PFSK-1 (cell line): ENCODE measurements around the gene POU2F1.

Source experiments
- FOXP2 ChIP-seq: optimal IDR thresholded peaks from 2 replicates; pipeline ENCODE3; 2011; ENCODE audit warnings: borderline replicate concordance, control low read depth, inconsistent platforms; ENCODE audit not compliant: insufficient read depth; ENCODE audit errors: extremely low read length, extremely low read depth
- POLR2AphosphoS5 ChIP-seq: IDR thresholded peaks from 2 replicates; pipeline ENCODE4 v1.6.1; 2012; ENCODE audit warnings: low read depth, mild to moderate bottlenecking, control low read depth, low read length, moderate library complexity
- SIN3A ChIP-seq: IDR thresholded peaks from 2 replicates; pipeline ENCODE4 v1.6.1; 2012; ENCODE audit warnings: mild to moderate bottlenecking, low read length, moderate library complexity, borderline replicate concordance; ENCODE audit not compliant: insufficient read depth
- TAF1 ChIP-seq: IDR thresholded peaks from 2 replicates; pipeline ENCODE4 v1.6.1; 2012; ENCODE audit warnings: low read length, control low read depth, borderline replicate concordance; ENCODE audit not compliant: insufficient read depth
- TF ChIP-seq, protein P1 (sequence below), 2 experiments: IDR thresholded peaks; 2 replicates each; pipeline versions ENCODE4 v1.6.1 to v1.8.0; 2011 to 2012; ENCODE audit warnings: low read depth in 2 of 2, low read length in 2 of 2, control low read depth in 1 of 2, inconsistent platforms in 1 of 2, mild to moderate bottlenecking in 1 of 2, moderate library complexity in 1 of 2; ENCODE audit not compliant: insufficient read depth in 1 of 2

The POU2F1 gene

DNA sequence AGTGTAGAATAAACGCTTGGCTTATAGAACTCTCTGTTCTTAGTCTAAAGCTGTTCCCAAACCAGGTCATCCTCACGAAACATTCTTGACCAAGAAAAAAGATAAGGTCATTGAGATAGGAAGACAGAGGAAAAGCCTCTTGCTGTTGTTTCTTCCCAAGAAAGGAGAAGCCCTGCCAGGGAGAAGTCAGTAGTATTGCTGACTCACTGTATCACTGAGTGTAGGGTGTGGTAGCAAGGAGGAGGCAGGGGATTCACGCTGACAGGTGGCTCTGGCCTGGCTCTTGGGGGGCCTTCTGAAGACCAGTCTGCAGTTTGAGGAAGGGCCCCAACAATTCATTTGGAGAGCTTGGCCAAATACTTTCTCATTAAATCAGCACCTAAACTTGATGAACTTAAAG, 199.8 kb downstream of the POU2F1 start:
- TF ChIP-seq SIN3A (no peak), TAF1 (no peak), POLR2AphosphoS5 (no peak), FOXP2 (no peak)
- TF ChIP-seq, protein P1, sequence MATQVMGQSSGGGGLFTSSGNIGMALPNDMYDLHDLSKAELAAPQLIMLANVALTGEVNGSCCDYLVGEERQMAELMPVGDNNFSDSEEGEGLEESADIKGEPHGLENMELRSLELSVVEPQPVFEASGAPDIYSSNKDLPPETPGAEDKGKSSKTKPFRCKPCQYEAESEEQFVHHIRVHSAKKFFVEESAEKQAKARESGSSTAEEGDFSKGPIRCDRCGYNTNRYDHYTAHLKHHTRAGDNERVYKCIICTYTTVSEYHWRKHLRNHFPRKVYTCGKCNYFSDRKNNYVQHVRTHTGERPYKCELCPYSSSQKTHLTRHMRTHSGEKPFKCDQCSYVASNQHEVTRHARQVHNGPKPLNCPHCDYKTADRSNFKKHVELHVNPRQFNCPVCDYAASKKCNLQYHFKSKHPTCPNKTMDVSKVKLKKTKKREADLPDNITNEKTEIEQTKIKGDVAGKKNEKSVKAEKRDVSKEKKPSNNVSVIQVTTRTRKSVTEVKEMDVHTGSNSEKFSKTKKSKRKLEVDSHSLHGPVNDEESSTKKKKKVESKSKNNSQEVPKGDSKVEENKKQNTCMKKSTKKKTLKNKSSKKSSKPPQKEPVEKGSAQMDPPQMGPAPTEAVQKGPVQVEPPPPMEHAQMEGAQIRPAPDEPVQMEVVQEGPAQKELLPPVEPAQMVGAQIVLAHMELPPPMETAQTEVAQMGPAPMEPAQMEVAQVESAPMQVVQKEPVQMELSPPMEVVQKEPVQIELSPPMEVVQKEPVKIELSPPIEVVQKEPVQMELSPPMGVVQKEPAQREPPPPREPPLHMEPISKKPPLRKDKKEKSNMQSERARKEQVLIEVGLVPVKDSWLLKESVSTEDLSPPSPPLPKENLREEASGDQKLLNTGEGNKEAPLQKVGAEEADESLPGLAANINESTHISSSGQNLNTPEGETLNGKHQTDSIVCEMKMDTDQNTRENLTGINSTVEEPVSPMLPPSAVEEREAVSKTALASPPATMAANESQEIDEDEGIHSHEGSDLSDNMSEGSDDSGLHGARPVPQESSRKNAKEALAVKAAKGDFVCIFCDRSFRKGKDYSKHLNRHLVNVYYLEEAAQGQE (IDR thresholded peaks at IDR 0.05; ENCODE audit: insufficient read depth in 1 of 2, low read depth in 2 of 2, low read length in 2 of 2), result no peak

- TF ChIP-seq, protein P1 (IDR thresholded peaks at IDR 0.05; ENCODE audit: insufficient read depth in 1 of 2, low read depth in 2 of 2, low read length in 2 of 2), result no peak
- TF ChIP-seq FOXP2 (no peak), SIN3A (no peak), TAF1 (no peak), POLR2AphosphoS5 (no peak)
These were observed 203.3 kb downstream of the POU2F1 start for GRCh38 chr1:167423684-167424619.

GRCh38 chr1:167425482-167425881, 204.8 kb downstream of the POU2F1 start:
- TF ChIP-seq FOXP2, result no peak
- TF ChIP-seq POLR2AphosphoS5, result no peak
- no peak for TF ChIP-seq SIN3A
- TF ChIP-seq TAF1, result no peak
- TF ChIP-seq, protein P1 (IDR thresholded peaks at IDR 0.05; ENCODE audit: insufficient read depth in 1 of 2, low read depth in 2 of 2, low read length in 2 of 2), result no peak

DNA sequence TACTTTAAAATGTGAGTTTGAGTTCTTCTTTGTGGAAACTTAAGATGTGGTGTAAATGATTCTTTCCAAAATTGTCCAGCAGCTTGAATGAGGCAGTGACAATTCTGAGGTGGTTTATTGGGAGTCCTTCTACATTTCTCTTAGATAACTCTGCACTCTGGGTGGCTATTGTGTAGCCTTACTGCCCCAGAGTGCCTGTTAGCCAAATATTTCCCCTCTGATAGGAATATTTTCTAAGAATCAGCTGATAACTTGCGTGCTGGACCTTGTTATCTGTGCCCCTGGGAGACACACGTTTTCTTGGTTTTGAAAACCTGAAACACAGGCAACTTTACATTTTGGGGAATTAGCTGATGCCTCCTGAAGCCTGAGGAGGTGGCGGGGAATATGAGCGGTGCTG, 206.0 kb downstream of the POU2F1 start:
- TF ChIP-seq, protein P1 (IDR thresholded peaks at IDR 0.05; ENCODE audit: insufficient read depth in 1 of 2, low read depth in 2 of 2, low read length in 2 of 2), result no peak
- TF ChIP-seq FOXP2, result no peak

DNA sequence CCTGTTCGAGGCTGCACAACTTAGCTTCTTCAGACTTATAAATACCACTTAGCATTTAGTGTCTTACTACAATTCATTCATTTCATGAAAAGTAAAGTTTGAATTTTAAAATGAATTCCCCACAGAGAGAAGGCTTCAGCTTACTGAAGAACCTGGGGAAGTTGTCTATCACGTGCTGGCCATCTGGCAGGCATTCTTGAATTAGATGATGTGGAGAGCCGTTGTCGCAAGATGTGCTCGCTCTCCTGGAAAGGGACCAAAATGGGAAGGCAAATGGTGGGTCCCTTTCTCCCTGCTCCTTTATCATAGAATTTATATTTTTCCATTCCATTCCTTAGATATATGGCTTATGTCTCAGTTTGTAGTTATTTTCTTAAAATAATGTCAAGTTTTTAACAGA, 207.2 kb downstream of the POU2F1 start:
- no peak for TF ChIP-seq TAF1
- TF ChIP-seq POLR2AphosphoS5, result no peak
- TF ChIP-seq, protein P1 (IDR thresholded peaks at IDR 0.05; ENCODE audit: insufficient read depth in 1 of 2, low read depth in 2 of 2, low read length in 2 of 2), result no peak
- TF ChIP-seq SIN3A, result no peak
- TF ChIP-seq FOXP2, result no peak
